ENCODE data around the gene BMI1. TPM values are rescaled to one million over a fixed set of nuclear protein-coding genes. Genes with fewer than 3 reads are reported as not detected.

Gene BMI1
- total RNA-seq, 1 experiment from 2014 or later = 121 TPM

DNA sequence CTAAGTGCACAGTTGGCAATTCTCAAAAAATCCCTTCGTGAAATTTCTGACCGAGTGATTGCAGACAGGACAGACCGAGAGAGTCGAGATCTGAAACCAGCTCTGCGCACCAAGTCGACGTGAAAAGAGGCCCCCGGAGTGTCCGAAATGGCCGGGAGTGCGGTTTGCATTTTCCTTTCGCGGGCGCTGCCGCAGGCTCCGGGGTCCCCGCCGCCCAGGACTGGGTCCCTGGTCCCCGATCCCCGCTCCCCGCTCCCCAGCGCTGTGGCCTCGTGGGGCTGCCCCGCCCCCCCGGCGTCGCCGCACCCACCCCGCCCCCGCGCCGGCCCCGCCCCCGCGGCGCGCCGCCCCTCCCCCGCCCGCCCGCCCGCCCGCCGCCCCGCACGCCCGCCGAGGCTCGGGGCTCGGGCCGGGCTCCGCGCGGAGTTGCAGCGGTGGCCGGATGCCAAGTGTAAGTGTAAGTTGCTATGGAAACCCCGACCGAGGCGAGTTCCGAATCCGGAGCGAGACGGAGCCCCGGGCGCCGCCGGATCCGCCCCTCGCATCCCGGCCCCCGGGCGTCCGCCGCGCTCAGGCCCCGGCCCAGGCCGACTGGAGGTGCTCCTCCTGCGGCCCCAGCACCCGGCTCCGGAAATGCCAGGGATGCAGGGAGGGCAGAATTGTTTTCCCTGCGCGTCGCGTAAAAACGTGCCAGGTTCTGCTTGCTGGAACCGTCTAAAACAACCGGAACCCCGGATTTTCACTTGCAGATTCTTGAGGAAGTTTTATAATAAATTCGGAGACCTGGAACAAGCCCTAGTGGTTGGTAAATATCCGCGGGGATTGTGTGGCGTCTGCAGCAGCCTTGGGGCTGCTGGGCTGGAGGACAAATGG, 4.6 kb downstream of the BMI1 start:
- ChIA-PET POLR2A (interaction anchor here (0.7 to 1.2 kb wide), 2 partner anchors 9 kb away, joined by 3 read pairs; partner anchors contain the start of gene COMMD3), CTCF (interaction anchor here (0.7 kb wide), 1 partner anchor 660 kb away, joined by 3 read pairs; no protein-coding TSS in a partner anchor)
- Histone ChIP-seq H3K9me3 (no peaks in the 10 kb centered on the region), H3K4me3 (ENCODE audit: low read depth, low read length) (peak overlapping the region; percentile 62), H3K36me3 (ENCODE audit: control insufficient read depth, insufficient read depth, low read length) (peaks cover 2% of the 10 kb centered on the region; the same call in 1 of the 2 replicates), H3K27me3 (replicated peaks; ENCODE audit: control insufficient read depth, insufficient read depth, low read length) (no peaks in the 10 kb centered on the region), H3K4me1 (peaks cover 36% of the 10 kb centered on the region)
- peaks cover 21% of the 10 kb centered on the region for H3K4me1 Mint-ChIP-seq (ENCODE audit: low read depth, unreplicated experiment)
- H3K9me3 Mint-ChIP-seq (ENCODE audit: unreplicated experiment) = no peaks in the 10 kb centered on the region
- H3K27me3 Mint-ChIP-seq (ENCODE audit: insufficient read depth, unreplicated experiment) = peaks cover 2% of the 10 kb centered on the region
- no peak for TF ChIP-seq CTCF (IDR thresholded peaks at IDR 0.05; ENCODE audit: insufficient read depth in 1 of 2, low read depth in 1 of 2, low read length in 1 of 2, severe bottlenecking in 1 of 2, unreplicated experiment in 1 of 2)
- peak overlapping the region; percentile 63 for H3K27ac Mint-ChIP-seq (ENCODE audit: unreplicated experiment)
- intact Hi-C loops (cut with micrococcal nuclease; ENCODE audit: unreplicated experiment) = loop anchor here (10.0 kb wide), 2 partner anchors 239 to 659 kb away; no protein-coding TSS in a partner anchor
- BruUV-seq (replicated peaks) = no TSS peak
- DNase-seq = peak; percentile 79 to 89
- peaks cover 53% of the 10 kb centered on the region for H3K36me3 Mint-ChIP-seq (ENCODE audit: insufficient read depth, unreplicated experiment)
- peak overlapping the region; percentile 71 for H3K4me3 Mint-ChIP-seq (ENCODE audit: unreplicated experiment)

DNA sequence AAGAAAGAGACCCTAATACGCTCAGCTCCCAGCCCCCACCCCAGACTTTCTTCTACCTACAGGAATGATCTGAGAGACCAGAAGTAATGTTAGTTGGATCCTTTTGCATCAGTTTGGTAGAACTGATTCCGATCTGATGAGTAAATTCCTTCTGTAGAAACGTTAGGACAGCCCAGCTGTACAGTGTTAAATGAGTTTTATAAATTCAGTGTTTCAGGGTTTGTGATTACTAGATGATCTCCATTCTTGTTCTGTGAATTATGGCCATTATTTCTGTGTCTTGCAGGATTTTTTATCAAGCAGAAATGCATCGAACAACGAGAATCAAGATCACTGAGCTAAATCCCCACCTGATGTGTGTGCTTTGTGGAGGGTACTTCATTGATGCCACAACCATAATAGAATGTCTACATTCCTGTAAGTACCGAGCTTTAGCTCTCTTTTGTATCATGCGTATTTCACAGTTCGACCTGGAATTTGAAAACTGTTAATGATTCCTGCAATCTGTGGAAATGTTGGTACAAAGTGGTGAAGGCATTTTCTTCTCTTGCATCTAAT, 5.3 kb downstream of the BMI1 start:
- Mint-ChIP-seq H3K27ac (ENCODE audit: unreplicated experiment) (peak overlapping the region; percentile 63), H3K9me3 (ENCODE audit: unreplicated experiment) (no peaks in the 10 kb centered on the region), H3K4me3 (ENCODE audit: unreplicated experiment) (peak overlapping the region; percentile 71), H3K4me1 (ENCODE audit: low read depth, unreplicated experiment) (peaks cover 21% of the 10 kb centered on the region), H3K36me3 (ENCODE audit: insufficient read depth, unreplicated experiment) (peaks cover 49% of the 10 kb centered on the region), H3K27me3 (ENCODE audit: insufficient read depth, unreplicated experiment) (peaks cover 2% of the 10 kb centered on the region)
- no peak for TF ChIP-seq CTCF (IDR thresholded peaks at IDR 0.05; ENCODE audit: insufficient read depth in 1 of 2, low read depth in 1 of 2, low read length in 1 of 2, severe bottlenecking in 1 of 2, unreplicated experiment in 1 of 2)
- Histone ChIP-seq H3K27me3 (replicated peaks; ENCODE audit: control insufficient read depth, insufficient read depth, low read length) (no peaks in the 10 kb centered on the region), H3K9me3 (no peaks in the 10 kb centered on the region), H3K36me3 (ENCODE audit: control insufficient read depth, insufficient read depth, low read length) (peaks cover 2% of the 10 kb centered on the region; the same call in 1 of the 2 replicates), H3K4me1 (peaks cover 36% of the 10 kb centered on the region), H3K4me3 (ENCODE audit: low read depth, low read length) (peak overlapping the region; percentile 62)
- ChIA-PET POLR2A (interaction anchor here (0.7 kb wide), 1 partner anchor 10 kb away, joined by 3 read pairs; the partner anchor contains the start of gene COMMD3), CTCF (interaction anchor here (0.7 kb wide), 1 partner anchor 80 kb away, joined by 5 read pairs; no protein-coding TSS in a partner anchor)
- intact Hi-C loops (cut with micrococcal nuclease; ENCODE audit: unreplicated experiment) = loop anchor here (10.0 kb wide), 2 partner anchors 239 to 659 kb away; no protein-coding TSS in a partner anchor
- BruUV-seq (replicated peaks) = no TSS peak
- no peak for DNase-seq

- peaks cover 10% of the 10 kb centered on the region for H3K4me1 Mint-ChIP-seq (ENCODE audit: low read depth, unreplicated experiment)
These were observed 8.3 kb downstream of the BMI1 start for GRCh38 chr10:22329150-22329549.

More at GRCh38 chr10:22329150-22329549, 8.3 kb downstream of the BMI1 start:
- H3K27ac Mint-ChIP-seq (ENCODE audit: unreplicated experiment) = no peak overlapping the region
- CTCF ChIA-PET = no interaction called here
- POLR2A ChIA-PET = no interaction called here
- no peak for DNase-seq
- H3K4me3 Mint-ChIP-seq (ENCODE audit: unreplicated experiment) = no peak overlapping the region
- no peaks in the 10 kb centered on the region for H3K9me3 Mint-ChIP-seq (ENCODE audit: unreplicated experiment)
- no TSS peak for BruUV-seq (replicated peaks)
- TF ChIP-seq CTCF (IDR thresholded peaks at IDR 0.05; ENCODE audit: insufficient read depth in 1 of 2, low read depth in 1 of 2, low read length in 1 of 2, severe bottlenecking in 1 of 2, unreplicated experiment in 1 of 2) = no peak
- Histone ChIP-seq H3K4me1 (peaks cover 19% of the 10 kb centered on the region), H3K9me3 (no peaks in the 10 kb centered on the region), H3K27me3 (replicated peaks; ENCODE audit: control insufficient read depth, insufficient read depth, low read length) (no peaks in the 10 kb centered on the region), H3K4me3 (ENCODE audit: low read depth, low read length) (no peak overlapping the region), H3K36me3 (ENCODE audit: control insufficient read depth, insufficient read depth, low read length) (peaks cover 2% of the 10 kb centered on the region; the same call in 1 of the 2 replicates)
- intact Hi-C loops (cut with micrococcal nuclease; ENCODE audit: unreplicated experiment) = loop anchor here (10.0 kb wide), 2 partner anchors 236 to 656 kb away; no protein-coding TSS in a partner anchor
- H3K27me3 Mint-ChIP-seq (ENCODE audit: insufficient read depth, unreplicated experiment) = no peaks in the 10 kb centered on the region
- peaks cover 57% of the 10 kb centered on the region for H3K36me3 Mint-ChIP-seq (ENCODE audit: insufficient read depth, unreplicated experiment)

Measured in Caco-2 (cell line).